OCI-LY7 (cell line): ENCODE results near the gene C9. TPM values are rescaled to one million over a fixed set of nuclear protein-coding genes. Genes with fewer than 3 reads are reported as not detected.

Experiments
- BruUV-seq: library from RNA; stranded (reverse); fragments of 400-500 nt; replicated peaks from 2 replicates; lab custom pipeline; 2021; lab: Mats Ljungman, UMichigan
- CTCF ChIA-PET: fragments of 300-600 bp; sonication (Branson Sonifier 250); formaldehyde crosslinking; loops from one replicate; lab custom pipeline; 2022; ENCODE audit warnings: antibody characterized with exemption; ENCODE audit not compliant: unreplicated experiment; lab: Charles Lee
- POLR2A ChIA-PET: fragments of 300-600 bp; sonication (Branson Sonifier 250); formaldehyde crosslinking; loops from one replicate; lab custom pipeline; 2022; ENCODE audit warnings: antibody characterized with exemption; lab: Charles Lee
- DNase-seq: peaks from one replicate; pipeline ENCODE4 v3.0.0-alpha.2; 2015; ENCODE audit warnings: low spot score
- H2AFZ ChIP-seq: fragments of 200-600 bp; sonication (generic), shearing (Covaris generic); 2 replicates; pipeline ENCODE4 v1.6.1; 2014; ENCODE audit warnings: mild to moderate bottlenecking, antibody characterized with exemption, low read length, moderate library complexity
- H3K27ac ChIP-seq: fragments of 200-600 bp; sonication (generic); 2 replicates; pipeline ENCODE4 v1.5.1; 2014; ENCODE audit warnings: mixed run types, low read depth, mild to moderate bottlenecking, moderate library complexity, low read length, inconsistent platforms; ENCODE audit not compliant: poor library complexity, severe bottlenecking
- H3K36me3 ChIP-seq: fragments of 200-600 bp; sonication (generic); 2 replicates; pipeline ENCODE4 v1.6.1; 2014; ENCODE audit warnings: mild to moderate bottlenecking, antibody characterized with exemption, low read length, moderate library complexity, mixed read lengths; ENCODE audit not compliant: insufficient read depth
- H3K4me1 ChIP-seq: fragments of 200-600 bp; sonication (generic); 2 replicates; pipeline ENCODE4 v1.5.1; 2014; ENCODE audit warnings: mild to moderate bottlenecking, low read length; ENCODE audit not compliant: insufficient read depth, poor library complexity, severe bottlenecking
- H3K4me2 ChIP-seq: fragments of 200-600 bp; sonication (generic); 2 replicates; pipeline ENCODE4 v1.6.1; 2014; ENCODE audit warnings: mild to moderate bottlenecking, low read length
- H3K4me3 ChIP-seq: fragments of 200-600 bp; sonication (generic); 2 replicates; pipeline ENCODE4 v1.5.1; 2014; ENCODE audit warnings: mild to moderate bottlenecking, low read depth, low read length; ENCODE audit not compliant: poor library complexity, severe bottlenecking
- H3K79me2 ChIP-seq: fragments of 200-600 bp; sonication (generic); 2 replicates; pipeline ENCODE4 v1.6.1; 2016; ENCODE audit warnings: low read depth, mild to moderate bottlenecking, low read length, moderate library complexity, mixed read lengths; ENCODE audit not compliant: insufficient read depth
- H3K9me2 ChIP-seq: fragments of 200-600 bp; sonication (generic); 2 replicates; pipeline ENCODE4 v1.6.1; 2016; ENCODE audit warnings: mild to moderate bottlenecking, low read length, mixed read lengths; ENCODE audit not compliant: insufficient read depth
- H3K9me3 ChIP-seq: fragments of 200-600 bp; sonication (generic); 2 replicates; pipeline ENCODE4 v1.6.1; 2014; ENCODE audit warnings: mild to moderate bottlenecking, mixed run types, low read length, mixed read lengths
- H4K20me1 ChIP-seq: fragments of 200-600 bp; sonication (generic); 2 replicates; pipeline ENCODE4 v1.6.1; 2014; ENCODE audit warnings: mild to moderate bottlenecking, antibody characterized with exemption, low read length, moderate library complexity, mixed read lengths; ENCODE audit not compliant: insufficient read depth
- EZH2phosphoT487 ChIP-seq: fragments of 200-600 bp; sonication (generic); IDR thresholded peaks from 2 replicates; pipeline ENCODE4 v1.6.1; 2018; ENCODE audit warnings: low read depth, borderline replicate concordance, mild to moderate bottlenecking, mixed run types, antibody characterized with exemption, low read length, moderate library complexity, mixed read lengths
- intact Hi-C: fragments of 100-400 bp; cut with micrococcal nuclease; formaldehyde crosslinking; loops from one replicate; pipeline ENCODE4 v1.10.0; 2022; ENCODE audit not compliant: unreplicated experiment
- total RNA-seq, 2 experiments: library from RNA; depleted of rRNA in 1 of 2; stranded (reverse); fragments of >200 nt in 1 of 2; shearing (Covaris generic) in 1 of 2; gene quantifications; 2 replicates each; pipeline ENCODE4 v1.2.3, GENCODE V29; 2014 to 2022
- TF ChIP-seq, protein P1 (sequence below): fragments of 200-600 bp; sonication (generic); conservative IDR thresholded peaks from 2 replicates; pipeline ENCODE4 v1.5.1; 2014; ENCODE audit warnings: mild to moderate bottlenecking, antibody characterized with exemption, low read length, moderate library complexity, mixed read lengths

C9 gene
- total RNA-seq, 2 experiments from 2014 or later: not detected

GRCh38 chr5:39238366-39239105, 125.8 kb downstream of the C9 start:
- Histone ChIP-seq H3K9me3 (no peaks in the 10 kb centered on the region), H3K4me1 (no peaks in the 10 kb centered on the region), H3K27ac (no peak overlapping the region), H4K20me1 (no peaks in the 10 kb centered on the region), H3K79me2 (no peaks in the 10 kb centered on the region), H3K9me2 (no peaks in the 10 kb centered on the region), H3K4me3 (no peak overlapping the region), H2AFZ (no peak overlapping the region), H3K36me3 (no peaks in the 10 kb centered on the region), H3K4me2 (no peak overlapping the region)
- POLR2A ChIA-PET: interaction anchor here (0.6 kb wide), 1 partner anchor 16 kb away, joined by 3 read pairs; no protein-coding TSS in a partner anchor
- TF ChIP-seq EZH2phosphoT487: no peak
- TF ChIP-seq, protein P1, sequence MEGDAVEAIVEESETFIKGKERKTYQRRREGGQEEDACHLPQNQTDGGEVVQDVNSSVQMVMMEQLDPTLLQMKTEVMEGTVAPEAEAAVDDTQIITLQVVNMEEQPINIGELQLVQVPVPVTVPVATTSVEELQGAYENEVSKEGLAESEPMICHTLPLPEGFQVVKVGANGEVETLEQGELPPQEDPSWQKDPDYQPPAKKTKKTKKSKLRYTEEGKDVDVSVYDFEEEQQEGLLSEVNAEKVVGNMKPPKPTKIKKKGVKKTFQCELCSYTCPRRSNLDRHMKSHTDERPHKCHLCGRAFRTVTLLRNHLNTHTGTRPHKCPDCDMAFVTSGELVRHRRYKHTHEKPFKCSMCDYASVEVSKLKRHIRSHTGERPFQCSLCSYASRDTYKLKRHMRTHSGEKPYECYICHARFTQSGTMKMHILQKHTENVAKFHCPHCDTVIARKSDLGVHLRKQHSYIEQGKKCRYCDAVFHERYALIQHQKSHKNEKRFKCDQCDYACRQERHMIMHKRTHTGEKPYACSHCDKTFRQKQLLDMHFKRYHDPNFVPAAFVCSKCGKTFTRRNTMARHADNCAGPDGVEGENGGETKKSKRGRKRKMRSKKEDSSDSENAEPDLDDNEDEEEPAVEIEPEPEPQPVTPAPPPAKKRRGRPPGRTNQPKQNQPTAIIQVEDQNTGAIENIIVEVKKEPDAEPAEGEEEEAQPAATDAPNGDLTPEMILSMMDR: no peak
- CTCF ChIA-PET: no interaction called here
- intact Hi-C loops: no loop called here
- no TSS peak for BruUV-seq
- DNase-seq: no peak

- ChIA-PET CTCF (no interaction called here), POLR2A (interaction anchor here (1.2 kb wide), 1 partner anchor 13 kb away, joined by 5 read pairs; no protein-coding TSS in a partner anchor)
These were observed 127.6 kb downstream of the C9 start for GRCh38 chr5:39236718-39237117.

More at GRCh38 chr5:39236718-39237117, 127.6 kb downstream of the C9 start:
- H3K9me2 ChIP-seq: no peaks in the 10 kb centered on the region
- intact Hi-C loops: no loop called here
- no peak overlapping the region for H3K4me2 ChIP-seq
- H3K27ac ChIP-seq: no peak overlapping the region
- no peak overlapping the region for H3K4me3 ChIP-seq
- no peak for DNase-seq
- H2AFZ ChIP-seq: no peak overlapping the region
- H4K20me1 ChIP-seq: no peaks in the 10 kb centered on the region
- H3K79me2 ChIP-seq: no peaks in the 10 kb centered on the region
- TF ChIP-seq EZH2phosphoT487: no peak
- TF ChIP-seq, protein P1: no peak
- H3K9me3 ChIP-seq: no peaks in the 10 kb centered on the region
- H3K36me3 ChIP-seq: no peaks in the 10 kb centered on the region
- no peaks in the 10 kb centered on the region for H3K4me1 ChIP-seq
- no TSS peak for BruUV-seq
